Nephron (organoid): ENCODE results near the gene CA12.

Experiments
- H3K27ac Mint-ChIP-seq, 3 experiments: 2 replicates each; pipeline ENCODE4 v1.8.0; 2020; ENCODE audit warnings: mixed read lengths in 3 of 3, mild to moderate bottlenecking in 2 of 3, moderate library complexity in 1 of 3
- H3K27me3 Mint-ChIP-seq: 2 replicates; pipeline ENCODE4 v1.8.0; 2021; ENCODE audit warnings: low read depth, mild to moderate bottlenecking, moderate library complexity, mixed read lengths
- H3K36me3 Mint-ChIP-seq: 2 replicates; pipeline ENCODE4 v1.8.0; 2020; ENCODE audit warnings: low read depth, mixed read lengths
- H3K4me1 Mint-ChIP-seq: 2 replicates; pipeline ENCODE4 v1.8.0; 2020; ENCODE audit warnings: mixed read lengths
- H3K4me3 Mint-ChIP-seq, 3 experiments: 2 replicates each; pipeline ENCODE4 v1.8.0; 2020; ENCODE audit warnings: mild to moderate bottlenecking in 3 of 3, mixed read lengths in 3 of 3, moderate library complexity in 2 of 3
- H3K9me3 Mint-ChIP-seq: 2 replicates; pipeline ENCODE4 v1.8.0; 2020; ENCODE audit warnings: mixed read lengths
- CTCF ChIP-seq, 3 experiments: fragments of 200-600 bp; sonication (generic); IDR thresholded peaks; one replicate each; pipeline ENCODE4 v1.5.0; 2021; ENCODE audit warnings: antibody characterized with exemption in 3 of 3; ENCODE audit not compliant: unreplicated experiment in 3 of 3

The CA12 gene

GRCh38 chr15:63372018-63372705, 9.5 kb downstream of the CA12 start:
- no peak overlapping the region for H3K4me3 Mint-ChIP-seq
- peak overlapping the region in 2 of 3 experiments; percentile 64 to 74 for H3K27ac Mint-ChIP-seq
- no peaks in the 10 kb centered on the region for H3K9me3 Mint-ChIP-seq
- H3K36me3 Mint-ChIP-seq: no peaks in the 10 kb centered on the region
- H3K27me3 Mint-ChIP-seq: peaks cover 16% of the 10 kb centered on the region
- H3K4me1 Mint-ChIP-seq: peaks cover 33% of the 10 kb centered on the region
- TF ChIP-seq CTCF (IDR thresholded peaks at IDR 0.05; ENCODE audit: unreplicated experiment in 3 of 3): no peak

- H3K9me3 Mint-ChIP-seq: no peaks in the 10 kb centered on the region
- no peak overlapping the region for H3K4me3 Mint-ChIP-seq
- H3K36me3 Mint-ChIP-seq: no peaks in the 10 kb centered on the region
- TF ChIP-seq CTCF (IDR thresholded peaks at IDR 0.05; ENCODE audit: unreplicated experiment in 3 of 3): no peak
- peaks cover 17% of the 10 kb centered on the region for H3K27me3 Mint-ChIP-seq
- peak overlapping the region in 2 of 3 experiments; percentile 64 to 74 for H3K27ac Mint-ChIP-seq
- H3K4me1 Mint-ChIP-seq: peaks cover 34% of the 10 kb centered on the region
Measured at GRCh38 chr15:63371297-63371918, 10.2 kb downstream of the CA12 start.

GRCh38 chr15:63370764-63371163, 10.9 kb downstream of the CA12 start:
- H3K27me3 Mint-ChIP-seq: peaks cover 17% of the 10 kb centered on the region
- H3K4me3 Mint-ChIP-seq: no peak overlapping the region
- H3K4me1 Mint-ChIP-seq: peaks cover 38% of the 10 kb centered on the region
- no peaks in the 10 kb centered on the region for H3K9me3 Mint-ChIP-seq
- H3K27ac Mint-ChIP-seq: peak overlapping the region in 1 of 3 experiments; percentile 64
- no peak for TF ChIP-seq CTCF (IDR thresholded peaks at IDR 0.05; ENCODE audit: unreplicated experiment in 3 of 3)
- no peaks in the 10 kb centered on the region for H3K36me3 Mint-ChIP-seq

GRCh38 chr15:63369781-63370180, 11.9 kb downstream of the CA12 start:
- peaks cover 29% of the 10 kb centered on the region for H3K4me1 Mint-ChIP-seq
- no peak overlapping the region for H3K4me3 Mint-ChIP-seq
- TF ChIP-seq CTCF (IDR thresholded peaks at IDR 0.05; ENCODE audit: unreplicated experiment in 3 of 3): no peak
- no peaks in the 10 kb centered on the region for H3K9me3 Mint-ChIP-seq
- H3K27ac Mint-ChIP-seq: peak overlapping the region in 2 of 3 experiments; percentile 15 to 41
- H3K27me3 Mint-ChIP-seq: peaks cover 18% of the 10 kb centered on the region
- H3K36me3 Mint-ChIP-seq: no peaks in the 10 kb centered on the region

- no peak for TF ChIP-seq CTCF (IDR thresholded peaks at IDR 0.05; ENCODE audit: unreplicated experiment in 3 of 3)
- H3K9me3 Mint-ChIP-seq: no peaks in the 10 kb centered on the region
- H3K27me3 Mint-ChIP-seq: peaks cover 23% of the 10 kb centered on the region
- no peaks in the 10 kb centered on the region for H3K36me3 Mint-ChIP-seq
- peaks cover 27% of the 10 kb centered on the region for H3K4me1 Mint-ChIP-seq
- H3K27ac Mint-ChIP-seq: peak overlapping the region in 2 of 3 experiments; percentile 15 to 41
- no peak overlapping the region for H3K4me3 Mint-ChIP-seq
Measured at GRCh38 chr15:63369296-63369695, 12.3 kb downstream of the CA12 start.

GRCh38 chr15:63368503-63368902, 13.1 kb downstream of the CA12 start:
- Mint-ChIP-seq H3K27ac (no peak overlapping the region), H3K9me3 (no peaks in the 10 kb centered on the region), H3K27me3 (peaks cover 22% of the 10 kb centered on the region), H3K4me3 (no peak overlapping the region), H3K36me3 (no peaks in the 10 kb centered on the region), H3K4me1 (peaks cover 27% of the 10 kb centered on the region)
- TF ChIP-seq CTCF (IDR thresholded peaks at IDR 0.05; ENCODE audit: unreplicated experiment in 3 of 3): no peak
